Glomerular visceral epithelial cell (primary cell): Measurements from ENCODE around the gene LCE2D.
"Not testable (repeated sequence)": the region's sequence is repeated elsewhere in the genome, so short reads cannot be mapped to it uniquely, and the experiment has no call there.

ENCODE experiments used
- DNase-seq: peaks from one replicate; pipeline ENCODE4 v3.0.0-alpha.2; 2016; ENCODE audit errors: extremely low spot score

LCE2D gene, protein sequence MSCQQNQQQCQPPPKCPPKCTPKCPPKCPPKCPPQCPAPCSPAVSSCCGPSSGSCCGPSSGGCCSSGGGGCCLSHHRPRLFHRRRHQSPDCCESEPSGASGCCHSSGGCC

DNA sequence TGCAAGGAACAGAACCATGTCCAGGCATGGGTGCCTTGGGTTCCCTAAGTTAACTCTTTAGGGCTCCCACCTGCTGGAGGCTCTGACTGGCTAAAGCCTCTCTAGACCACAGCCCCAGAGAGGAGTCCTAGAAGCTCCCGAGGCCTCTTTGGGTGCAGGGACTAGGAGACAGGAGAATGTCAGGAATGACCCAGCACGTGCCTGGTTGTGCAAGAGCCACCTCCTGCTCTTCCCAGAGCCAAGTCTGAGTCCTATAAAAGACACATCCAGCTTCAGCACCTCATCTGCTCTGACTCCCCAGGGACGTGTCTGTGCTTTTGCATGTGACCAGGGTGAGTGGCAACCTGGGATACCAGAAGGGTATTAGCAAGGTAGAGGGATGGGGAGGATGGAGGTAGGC is at the start of gene LCE2D:
Gene LCE2D, plus strand, starts transcription at position 283 of the 400 bp plus-strand sequence. CDS start 726 bp downstream, outside the sequence.
- DNase-seq, result no peak

DNA sequence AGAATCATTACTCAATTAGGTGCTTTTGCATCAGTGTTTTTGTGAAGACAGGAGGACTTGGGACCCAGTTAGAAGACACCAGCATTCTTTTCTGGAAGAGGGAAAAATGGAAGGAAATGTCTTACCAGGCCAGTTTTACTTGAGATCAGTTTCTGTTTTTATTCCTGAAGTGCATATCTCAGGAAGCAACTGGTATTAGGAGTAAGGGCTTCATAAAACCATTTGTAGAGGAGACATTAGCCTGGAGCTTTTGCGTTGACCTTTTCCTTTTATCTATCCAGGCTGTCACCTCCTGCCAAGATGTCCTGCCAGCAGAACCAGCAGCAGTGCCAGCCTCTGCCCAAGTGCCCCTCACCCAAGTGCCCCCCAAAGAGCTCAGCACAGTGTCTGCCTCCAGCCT is 49.7 kb upstream of the LCE2D start, which contains the start of gene LCE3B:
Gene LCE3B, plus strand, starts transcription at position 301 of the 400 bp plus-strand sequence. Its CDS starts 0 bp downstream, at position 301.
- DNase-seq, result no peak

DNA sequence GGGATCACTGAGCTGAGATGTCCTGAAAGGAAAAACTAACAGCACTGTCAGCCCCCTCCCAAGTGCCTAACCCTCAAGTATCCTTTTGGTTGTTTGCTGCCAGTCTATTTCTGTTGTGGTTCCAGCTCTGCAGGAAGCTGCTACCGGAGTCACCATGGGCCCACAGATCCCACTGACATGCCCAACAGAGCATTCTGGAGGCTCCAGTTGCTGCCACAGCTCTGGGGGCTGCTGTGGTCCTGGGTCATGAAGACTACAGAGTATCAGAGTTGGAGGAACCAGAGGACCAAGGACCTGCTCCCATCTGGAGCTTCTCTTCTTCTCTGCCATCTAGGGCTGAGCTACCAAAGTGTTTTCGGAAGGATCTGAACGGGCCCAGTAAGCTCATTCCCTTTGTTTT is 41.2 kb upstream of the LCE2D start:
- DNase-seq, result peak; percentile 0

DNA sequence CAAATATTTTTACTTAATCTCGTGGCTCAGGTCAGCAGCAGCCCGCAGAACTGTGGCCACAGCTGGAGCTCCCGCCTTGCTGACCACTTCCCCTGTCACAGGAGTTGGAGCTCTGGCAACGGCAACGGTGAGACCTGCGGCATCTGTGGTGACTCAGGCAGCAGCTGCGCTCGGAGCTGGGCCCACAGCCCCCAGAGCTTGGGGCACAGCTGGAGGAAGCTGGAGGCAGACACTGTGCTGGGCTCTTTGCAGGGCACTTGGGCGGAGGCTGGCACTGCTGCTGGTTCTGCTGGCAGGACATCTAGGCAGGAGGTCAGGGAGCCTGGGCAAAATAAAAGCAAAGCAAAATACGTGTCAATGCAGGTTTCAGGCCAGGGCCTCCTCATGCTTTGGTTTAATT is 40.4 kb upstream of the LCE2D start, which contains the start of gene LCE3A:
Gene LCE3A, minus strand, starts transcription at position 301 of the 400 bp plus-strand sequence. Its CDS starts 0 bp downstream, at position 301.
- peak; percentile 0 for DNase-seq

DNA sequence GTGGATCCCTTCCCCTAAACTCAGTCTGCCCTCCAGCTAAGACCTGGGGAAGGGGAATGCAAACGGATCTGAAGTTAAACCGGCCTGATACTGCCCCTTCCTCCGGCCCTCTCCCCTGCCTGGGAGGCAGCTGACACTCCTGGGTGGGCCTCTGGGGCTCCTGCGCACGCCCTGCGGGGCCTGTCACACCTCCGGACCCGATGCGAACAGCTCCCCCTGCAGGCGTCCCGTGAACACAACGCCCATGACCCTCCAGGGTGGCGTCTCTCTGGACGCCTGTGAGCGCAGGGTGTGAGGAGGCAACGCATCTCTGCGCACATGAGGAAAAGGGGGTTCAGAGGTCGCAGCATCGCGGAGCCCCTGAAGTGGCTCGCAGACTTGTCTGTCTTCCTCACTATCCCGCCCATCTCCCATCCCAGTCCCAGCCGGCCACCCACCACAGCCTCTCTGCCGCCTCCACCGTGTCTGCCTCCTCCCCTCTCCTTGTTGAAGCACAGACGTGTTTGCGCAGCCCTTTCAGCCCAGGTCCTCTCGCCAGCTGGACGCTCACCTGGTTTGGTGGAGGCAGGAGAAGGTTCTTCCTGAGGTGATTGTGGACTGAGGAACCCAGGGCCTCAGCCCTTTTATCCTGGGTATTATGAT is 39.9 kb upstream of the LCE2D start:
- peak; percentile 0 for DNase-seq

DNA sequence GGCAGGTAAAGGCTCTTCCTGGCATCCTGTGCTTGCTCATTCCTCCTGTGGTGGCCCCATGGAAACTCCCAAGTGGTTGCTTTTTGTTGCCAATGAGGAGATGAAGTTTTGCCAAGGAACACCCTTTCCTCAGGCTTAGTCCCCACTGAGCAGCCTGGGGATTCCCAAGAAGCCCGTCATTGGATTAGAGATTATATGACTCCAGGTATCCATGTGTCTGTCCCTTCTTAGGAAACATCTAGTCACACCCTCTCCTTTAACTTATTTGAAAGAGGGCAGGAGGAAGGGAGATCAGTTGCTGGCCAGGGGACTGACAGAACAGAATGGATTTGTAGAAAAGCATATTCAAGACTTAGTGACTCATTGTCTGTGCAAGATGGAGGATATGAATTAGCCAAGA is 36.4 kb upstream of the LCE2D start:
- DNase-seq, result no peak

DNA sequence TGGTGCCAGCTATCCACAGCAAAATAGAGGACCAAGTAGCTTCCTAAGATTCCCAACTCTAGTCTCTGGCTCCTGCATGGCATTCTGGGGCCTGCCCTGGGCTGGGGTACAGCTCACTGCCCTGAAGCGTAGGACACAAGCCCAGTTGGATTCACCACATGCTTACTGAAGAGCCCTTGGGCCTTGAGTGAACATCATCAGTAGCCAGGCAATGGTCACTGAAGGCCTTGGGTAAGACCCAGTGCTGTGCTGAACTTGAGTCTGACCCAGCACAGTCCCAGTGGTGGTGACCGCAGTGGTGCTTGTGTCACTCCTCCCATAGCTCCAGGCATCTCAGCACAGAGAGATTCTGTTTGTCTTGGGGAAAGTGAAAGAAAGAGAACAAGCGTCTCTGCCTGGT is 32.6 kb upstream of the LCE2D start:
- no peak for DNase-seq

DNA sequence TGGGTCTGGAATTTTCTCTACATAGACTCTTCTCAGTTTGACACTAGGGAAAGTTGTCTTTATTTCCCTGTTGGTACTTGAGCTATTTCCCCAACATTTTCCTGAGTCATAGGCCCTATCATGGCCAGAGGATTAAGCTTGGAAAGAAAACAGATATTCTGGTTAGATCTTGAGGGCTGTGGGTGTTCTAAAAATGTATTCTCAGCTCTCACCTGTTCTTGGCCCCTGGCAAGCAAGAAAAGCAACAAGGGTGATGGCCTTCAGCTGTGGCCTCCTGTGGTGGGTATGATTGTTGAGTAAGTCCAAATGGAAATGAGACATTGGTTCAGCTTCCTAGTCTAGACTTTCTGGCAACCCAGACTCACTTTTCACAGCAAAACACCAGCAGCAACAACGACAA is 22.8 kb upstream of the LCE2D start:
- DNase-seq, result no peak

DNA sequence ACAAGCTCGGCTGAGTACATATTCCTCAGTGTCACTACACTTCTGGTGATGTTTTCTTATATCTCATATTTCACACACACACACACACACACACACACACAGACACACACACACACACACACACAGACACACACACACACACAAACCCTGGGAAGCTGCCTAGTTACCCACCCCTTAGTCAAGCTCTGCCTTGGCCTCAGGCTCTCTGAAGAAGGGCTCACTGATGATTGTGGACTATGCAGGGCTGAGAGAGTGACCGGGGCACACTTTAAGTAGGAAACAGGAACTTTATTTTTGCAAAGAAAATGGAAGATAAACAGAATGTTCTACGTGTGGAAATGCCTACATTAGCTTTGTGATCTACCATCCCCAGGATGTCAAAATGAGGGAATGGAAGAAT is 19.2 kb upstream of the LCE2D start:
- no peak for DNase-seq

DNA sequence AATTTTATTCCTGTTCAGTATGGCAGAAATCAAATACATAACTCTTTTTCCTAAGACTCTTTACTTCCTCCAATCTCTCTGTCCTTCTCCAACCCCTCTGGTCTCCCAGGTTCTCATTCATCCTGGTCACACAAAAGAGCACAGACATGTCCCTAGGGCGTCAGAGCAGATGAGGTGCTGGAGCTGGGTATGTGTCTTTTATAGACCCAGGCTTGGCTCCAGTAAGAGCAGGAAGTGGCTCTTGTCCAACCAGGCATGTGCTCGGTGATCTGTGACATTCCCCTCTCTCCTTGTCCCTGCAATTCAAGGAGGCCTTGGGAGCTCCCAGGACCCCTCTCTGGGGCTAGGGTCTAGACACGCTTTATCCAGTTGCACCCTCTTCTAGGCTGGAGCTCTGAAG is 18.0 kb upstream of the LCE2D start:
- no peak for DNase-seq

DNA sequence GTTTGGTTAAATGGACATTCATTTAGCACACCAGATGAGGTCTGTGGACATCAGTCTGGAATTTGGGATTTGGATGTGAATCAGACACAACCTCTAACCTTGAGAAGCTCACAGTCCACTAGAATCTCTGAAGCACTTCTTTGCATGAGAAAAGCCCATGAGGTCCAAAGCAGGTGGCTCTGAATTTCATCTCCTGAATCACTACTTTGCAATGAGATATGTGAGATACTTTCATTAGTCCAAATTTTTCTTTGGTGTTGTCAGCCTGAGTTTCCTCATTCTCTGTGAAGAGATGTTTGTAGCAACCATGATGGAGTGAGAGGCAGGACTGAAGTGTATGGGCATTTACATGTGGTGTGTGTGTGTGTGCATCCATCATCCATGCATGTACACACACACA is 16.5 kb upstream of the LCE2D start:
- DNase-seq, result no peak

DNA sequence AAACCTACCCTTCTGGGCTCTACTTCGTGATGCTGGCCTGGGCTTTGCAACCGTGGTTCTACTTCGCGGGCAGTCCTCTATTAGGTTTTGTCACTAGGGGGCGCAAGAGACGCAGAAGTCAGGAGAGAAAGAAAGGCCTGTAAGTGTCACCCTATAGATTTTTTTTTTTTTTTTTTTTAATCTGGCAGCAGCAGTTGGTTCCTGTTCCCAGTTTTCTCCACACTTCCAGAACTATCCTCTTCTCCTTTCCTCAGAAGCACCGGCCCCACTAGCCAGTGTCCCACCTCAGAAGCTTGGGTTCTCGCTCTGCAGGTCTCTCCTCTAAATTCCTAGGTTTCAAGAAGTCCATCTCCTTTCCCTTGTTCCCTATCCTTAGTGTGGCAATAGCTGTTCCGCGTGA is 9.1 kb upstream of the LCE2D start:
- DNase-seq, result peak; percentile 47

DNA sequence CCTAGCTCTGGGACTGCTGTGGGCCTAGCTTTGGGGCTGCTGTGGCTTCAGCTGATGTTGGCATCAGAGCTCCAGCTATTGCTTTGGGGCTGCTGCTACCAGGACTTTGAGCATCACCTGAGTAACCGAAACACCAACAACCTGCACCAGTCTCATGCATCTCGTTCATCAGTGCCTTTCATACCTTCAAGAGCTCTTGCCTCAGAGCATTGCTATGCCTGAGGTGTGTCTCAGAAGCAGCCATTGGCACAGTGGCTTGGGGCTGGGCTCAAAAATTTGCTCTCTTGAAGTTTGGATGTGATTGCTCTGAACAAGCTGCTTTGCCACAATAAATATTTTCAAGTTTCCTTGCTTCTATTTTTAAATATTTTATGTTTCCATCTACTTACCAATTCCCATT is 6.7 kb upstream of the LCE2D start:
- no peak for DNase-seq

DNA sequence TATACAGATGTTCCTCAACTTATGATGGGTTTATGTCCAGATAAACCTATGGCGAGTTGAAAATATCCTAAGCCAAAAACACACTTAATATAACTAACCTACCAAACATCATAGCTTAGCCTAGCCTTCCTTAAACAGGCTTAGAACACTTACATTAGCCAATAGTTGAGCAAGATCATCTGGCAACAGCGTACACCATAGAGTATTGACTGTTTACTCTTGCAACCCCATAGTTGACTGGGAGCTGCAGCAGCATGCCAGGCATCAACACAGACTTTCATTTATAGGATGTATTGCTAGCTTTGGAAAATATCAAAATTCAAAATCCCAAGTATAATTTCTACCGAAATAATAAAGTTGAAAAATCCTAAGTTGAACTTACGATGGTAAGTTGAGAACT is 5.5 kb upstream of the LCE2D start:
- DNase-seq, result no peak

DNA sequence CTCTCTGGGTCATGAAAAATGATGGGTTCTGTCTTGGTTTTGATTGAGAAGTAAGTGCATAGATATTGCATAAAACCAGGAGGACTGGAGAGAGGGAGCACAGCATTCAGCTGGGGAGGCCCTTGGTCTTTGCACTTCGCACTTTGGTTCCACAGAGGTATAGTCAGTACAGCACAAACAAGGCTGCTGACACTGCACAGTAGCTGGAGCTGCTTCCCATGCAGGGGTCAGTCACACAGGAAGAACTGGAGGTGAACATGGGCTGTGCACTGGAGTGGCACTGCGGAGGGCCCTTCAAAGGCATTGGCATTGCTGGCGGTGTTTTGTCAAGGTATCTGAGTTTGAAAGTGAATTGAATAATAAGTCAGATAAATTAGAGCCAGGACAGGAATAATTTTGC is 4.5 kb upstream of the LCE2D start:
- DNase-seq, result no peak

DNA sequence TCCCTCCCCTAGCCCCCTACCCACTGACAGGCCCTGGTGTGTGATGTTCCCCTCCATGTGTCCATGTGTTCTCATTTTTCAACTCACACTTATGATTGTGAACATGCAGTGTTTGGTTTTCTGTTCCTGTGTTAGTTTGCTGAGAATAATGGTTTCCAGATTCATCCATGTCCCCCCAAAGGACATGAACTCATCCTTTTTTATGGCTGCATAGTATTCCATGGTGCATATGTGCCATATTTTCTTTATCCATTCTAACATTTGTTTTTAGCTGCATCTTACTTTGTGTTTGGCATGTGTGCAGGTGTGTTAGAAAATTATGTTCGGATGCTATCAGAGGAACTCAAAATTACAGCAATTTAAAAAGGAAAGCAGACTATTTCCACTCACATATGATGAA is 3.0 kb downstream of the LCE2D start:
- not testable (repeated sequence) for DNase-seq

DNA sequence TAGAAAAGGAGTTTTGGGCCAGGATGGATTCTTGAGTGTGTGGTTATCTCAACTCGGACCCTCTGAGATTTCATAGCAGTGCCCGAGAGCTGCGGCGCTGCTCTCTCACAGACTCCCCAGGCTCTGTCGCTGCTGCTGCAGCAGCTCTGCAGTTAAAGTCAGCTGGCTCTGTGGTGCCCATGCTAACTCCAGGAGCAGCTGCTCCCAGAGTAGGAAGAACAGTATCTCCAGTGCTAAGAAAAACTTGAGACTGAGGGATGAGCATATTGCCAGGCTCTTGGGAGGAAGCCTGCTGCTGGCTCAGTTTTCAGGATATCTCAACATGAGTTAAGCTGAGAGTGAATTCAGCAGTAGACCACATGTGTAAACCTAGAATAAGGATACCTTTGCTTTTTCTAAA is 4.5 kb downstream of the LCE2D start:
- no peak for DNase-seq

DNA sequence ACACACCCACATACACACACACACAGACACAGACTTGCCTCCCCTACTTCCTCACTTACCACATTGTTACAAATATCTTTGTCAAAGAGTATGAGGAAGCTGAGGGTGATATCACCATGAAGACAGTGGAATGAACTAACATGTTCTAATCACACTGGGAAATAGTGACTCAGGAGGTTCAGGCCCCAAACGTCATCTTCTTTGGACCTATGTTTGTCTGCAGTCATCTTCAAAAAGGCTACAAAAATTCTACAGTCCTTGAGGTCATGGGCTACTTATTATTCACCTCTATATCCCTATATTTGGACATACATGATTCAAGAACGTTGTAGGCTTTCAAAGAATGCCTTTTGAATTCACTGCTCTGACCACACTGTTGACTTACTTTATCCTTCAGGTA is 9.8 kb downstream of the LCE2D start:
- DNase-seq, result no peak

DNA sequence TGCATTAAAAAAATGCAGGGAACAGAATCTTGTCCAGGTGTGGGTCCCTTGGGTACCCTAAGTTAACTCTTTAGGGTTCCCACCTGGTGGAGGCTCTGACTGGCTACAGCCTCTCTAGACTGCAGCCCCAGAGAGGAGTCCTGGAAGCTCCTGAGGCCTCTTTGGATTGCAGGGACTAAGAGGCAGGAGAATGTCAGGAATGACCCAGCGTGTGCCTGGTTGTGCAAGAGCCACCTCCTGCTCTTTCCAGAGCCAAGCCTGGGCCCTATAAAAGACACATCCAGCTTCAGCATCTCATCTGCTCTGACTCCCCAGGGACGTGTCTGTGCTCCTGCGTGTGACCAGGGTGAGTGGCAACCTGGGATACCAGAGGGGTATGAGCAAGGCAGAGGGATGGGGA is 11.8 kb downstream of the LCE2D start, which contains the start of gene LCE2C:
Gene LCE2C, plus strand, starts transcription at position 297 of the 400 bp plus-strand sequence. CDS start 737 bp downstream, outside the sequence.
- not testable (repeated sequence) for DNase-seq

DNA sequence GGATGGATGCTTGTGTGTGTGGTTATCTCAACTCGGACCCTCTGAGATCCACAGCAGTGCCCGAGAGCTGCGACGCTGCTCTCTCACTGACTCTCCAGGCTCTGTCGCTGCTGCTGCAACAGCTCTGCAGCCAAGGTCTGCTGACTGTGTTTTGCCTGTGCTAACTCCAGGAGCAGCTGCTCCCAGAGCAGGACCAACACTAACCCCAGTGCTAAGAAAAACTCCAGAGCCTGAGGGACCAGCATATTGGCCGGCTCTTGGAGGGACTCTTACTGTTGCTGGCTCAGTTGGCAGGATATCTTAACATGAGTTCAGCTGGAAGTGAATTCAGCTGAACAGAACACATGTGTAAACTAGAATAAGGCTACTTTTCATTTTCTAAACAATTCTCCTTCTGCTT is 16.3 kb downstream of the LCE2D start:
- DNase-seq, result no peak

DNA sequence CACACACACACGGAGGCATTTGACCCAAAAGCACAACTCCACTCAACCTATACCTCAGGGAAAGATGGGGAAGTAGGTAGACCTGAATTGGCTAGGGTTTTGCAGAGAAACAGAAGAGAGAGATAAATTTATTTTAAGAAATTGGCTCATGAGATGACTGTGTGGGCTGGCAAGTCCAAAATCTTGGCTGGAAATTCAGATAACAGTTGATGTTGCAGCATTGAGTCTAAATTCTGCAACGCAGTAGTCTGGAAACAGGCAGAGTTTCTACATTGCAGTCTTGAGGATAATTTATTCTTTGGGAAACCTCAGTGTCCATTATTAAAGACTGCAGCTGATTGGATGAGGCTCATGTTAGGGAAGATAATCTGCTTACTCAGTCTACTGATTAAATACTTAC is 18.4 kb downstream of the LCE2D start:
- no peak for DNase-seq

DNA sequence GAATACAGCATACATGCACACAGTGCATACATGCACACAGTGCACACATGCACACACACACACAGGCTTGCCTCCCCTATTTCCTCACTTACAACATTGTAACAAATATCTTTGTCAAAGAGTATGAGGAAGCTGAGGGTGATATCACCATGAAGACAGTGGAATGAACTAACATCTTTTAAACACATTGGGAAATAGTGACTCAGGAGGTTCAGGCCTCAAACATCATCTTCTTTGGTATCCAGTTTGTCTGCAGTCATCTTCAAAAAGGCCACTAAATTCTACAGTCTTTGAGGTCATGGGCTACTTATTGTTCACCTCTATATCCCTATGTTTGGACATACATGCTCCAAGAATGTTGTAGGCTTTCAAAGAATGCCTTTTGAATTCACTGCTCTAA is 20.7 kb downstream of the LCE2D start:
- DNase-seq, result no peak

DNA sequence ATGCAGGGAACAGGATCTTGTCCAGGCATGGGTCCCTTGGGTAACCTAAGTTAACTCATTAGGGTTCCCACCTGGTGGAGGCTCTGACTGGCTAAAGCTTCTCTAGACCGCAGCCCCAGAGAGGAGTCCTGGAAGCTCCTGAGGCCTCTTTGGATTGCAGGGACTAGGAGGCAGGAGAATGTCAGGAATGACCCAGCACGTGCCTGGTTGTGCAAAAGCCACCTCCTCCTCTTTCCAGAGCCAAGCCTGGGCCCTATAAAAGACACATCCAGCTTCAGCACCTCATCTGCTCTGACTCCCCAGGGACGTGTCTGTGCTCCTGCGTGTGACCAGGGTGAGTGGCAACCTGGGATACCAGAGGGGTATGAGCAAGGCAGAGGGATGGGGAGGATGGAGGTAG is 22.6 kb downstream of the LCE2D start, which contains the start of gene LCE2B:
Gene LCE2B, plus strand, starts transcription at position 301 of the 400 bp plus-strand sequence. CDS start 721 bp downstream, outside the sequence.
- not testable (repeated sequence) for DNase-seq
